GM18520 (cell line): Measurements from ENCODE around the gene ANTKMT.
"Not testable (repeated sequence)": the region's sequence is repeated elsewhere in the genome, so short reads cannot be mapped to it uniquely, and the experiment has no call there.

ENCODE experiments used
- ATAC-seq: cut with Tn5 transposase; IDR thresholded peaks from one replicate; pipeline ENCODE4 v1.9.1; 2021; ENCODE audit not compliant: unreplicated experiment

The ANTKMT gene

DNA sequence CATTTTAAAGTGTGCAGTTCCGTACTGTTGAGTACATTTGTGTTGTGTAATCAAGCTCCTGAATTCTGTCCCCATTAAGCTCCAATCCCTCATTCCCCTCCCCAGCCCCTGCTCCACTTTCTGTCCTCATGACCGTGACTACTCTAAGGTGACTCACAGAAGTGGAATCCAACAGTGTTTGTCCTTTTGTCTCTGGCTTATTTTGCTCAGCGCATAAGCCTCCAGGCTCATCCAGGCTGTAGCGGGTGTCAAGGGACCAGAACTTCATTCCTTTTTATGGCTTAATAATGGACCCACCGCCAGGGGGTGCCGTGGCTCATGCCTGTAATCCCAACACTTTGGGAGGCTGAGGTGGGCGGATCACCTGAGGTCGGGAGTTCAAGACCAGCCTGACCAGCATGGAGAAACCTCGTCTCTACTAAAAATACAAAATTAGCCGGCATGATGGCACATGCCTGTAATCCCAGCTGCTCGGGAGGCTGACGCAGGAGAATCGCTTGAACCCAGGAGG, 8.2 kb upstream of the ANTKMT start:
- ATAC-seq: not testable (repeated sequence)

DNA sequence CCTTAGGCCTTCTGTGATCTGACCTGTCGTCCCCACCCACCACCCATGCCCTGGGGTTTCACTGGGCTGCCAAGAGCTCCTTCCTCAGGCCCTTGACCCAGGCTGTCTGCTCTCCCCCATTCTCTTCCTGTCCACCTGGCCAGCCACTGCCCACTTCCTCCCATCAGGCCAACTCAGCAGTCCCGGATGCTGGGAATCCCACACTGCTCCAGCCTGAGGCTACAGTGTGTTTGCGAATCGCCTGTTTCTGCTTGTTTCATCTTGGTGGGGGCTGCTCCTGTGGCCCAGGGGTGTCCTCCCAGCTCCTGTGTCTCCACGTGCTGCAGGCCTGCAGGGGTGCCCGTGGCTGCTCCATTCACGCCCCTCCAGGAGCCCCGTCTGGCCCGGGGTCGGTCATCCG, 6.9 kb upstream of the ANTKMT start:
- no peak for ATAC-seq

DNA sequence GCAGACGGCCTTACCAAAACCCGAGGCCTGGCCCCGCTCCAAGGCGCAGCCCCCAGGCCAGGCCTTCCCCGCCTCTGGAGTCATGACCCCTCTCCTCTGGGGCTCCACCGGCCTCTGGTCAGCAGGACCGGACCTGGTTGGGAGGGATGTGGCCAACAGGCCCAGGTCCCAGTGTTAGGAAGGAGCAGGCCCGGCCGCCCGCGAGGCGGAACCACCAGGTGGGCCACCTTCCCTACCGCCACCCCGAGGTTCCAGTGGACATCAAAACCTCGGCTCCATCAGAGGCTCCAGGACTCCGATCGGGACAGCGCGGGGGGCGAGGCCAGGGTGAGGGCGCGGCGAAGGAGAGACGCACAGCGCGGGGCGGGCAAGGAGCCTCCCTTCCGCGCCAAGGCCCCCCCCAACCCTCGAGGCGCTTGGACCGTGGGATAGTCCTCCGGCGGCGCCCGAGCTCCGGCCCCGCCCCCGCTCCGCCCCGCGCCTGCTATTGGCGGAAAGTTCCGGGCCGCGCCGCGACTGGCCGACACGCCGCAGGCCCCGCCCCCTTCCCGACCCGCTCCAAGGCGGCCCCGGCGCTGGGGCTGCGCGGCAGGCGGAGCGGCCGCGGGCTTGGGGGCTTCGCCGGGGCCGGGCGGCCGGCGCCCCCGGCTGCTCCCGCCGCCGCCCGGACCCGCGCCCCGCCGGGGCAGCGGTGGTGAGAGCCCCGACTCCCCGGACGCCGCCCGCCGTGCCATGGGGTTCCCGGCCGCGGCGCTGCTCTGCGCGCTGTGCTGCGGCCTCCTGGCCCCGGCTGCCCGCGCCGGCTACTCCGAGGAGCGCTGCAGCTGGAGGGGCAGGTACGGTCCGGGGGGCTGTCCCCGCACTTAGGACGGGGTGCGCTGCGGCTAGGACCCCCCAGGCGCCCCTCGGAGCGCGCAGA, 6.1 kb upstream of the ANTKMT start, which contains the start of gene METRN:
Gene METRN, plus strand, starts transcription at position 561 of the 919 bp plus-strand sequence. Its CDS starts 172 bp downstream, at position 733.
- peak; percentile 59 for ATAC-seq

- ATAC-seq: no peak
Measured at GRCh38 chr16:715477-716199, 5.3 kb upstream of the ANTKMT start.

- ATAC-seq: no peak
Measured at GRCh38 chr16:716200-716568, 4.8 kb upstream of the ANTKMT start.

GRCh38 chr16:716768-717325, 4.1 kb upstream of the ANTKMT start:
- no peak for ATAC-seq

GRCh38 chr16:717450-718245, 3.3 kb upstream of the ANTKMT start:
- ATAC-seq: no peak

DNA sequence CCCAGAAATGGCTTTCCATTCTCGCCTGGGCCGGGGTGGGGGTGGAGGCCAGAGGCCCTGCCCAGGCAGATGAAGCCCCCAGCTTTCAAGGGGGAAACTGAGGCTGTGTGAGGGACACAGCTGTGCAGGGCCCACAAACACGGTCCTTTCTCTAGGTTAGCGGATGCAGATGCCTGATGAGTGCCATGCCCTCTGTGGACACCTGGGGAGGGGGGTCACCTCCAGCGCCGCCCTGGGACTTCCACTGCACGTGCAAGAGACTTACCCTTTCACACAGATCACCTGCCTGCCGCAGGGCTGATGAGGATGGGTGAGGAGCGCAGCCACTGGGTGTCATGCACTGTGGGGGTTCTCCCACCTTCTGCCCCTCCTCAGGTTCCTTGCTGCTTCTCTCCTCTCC, 2.6 kb upstream of the ANTKMT start:
- no peak for ATAC-seq

GRCh38 chr16:718922-719321, 2.0 kb upstream of the ANTKMT start:
- no peak for ATAC-seq

DNA sequence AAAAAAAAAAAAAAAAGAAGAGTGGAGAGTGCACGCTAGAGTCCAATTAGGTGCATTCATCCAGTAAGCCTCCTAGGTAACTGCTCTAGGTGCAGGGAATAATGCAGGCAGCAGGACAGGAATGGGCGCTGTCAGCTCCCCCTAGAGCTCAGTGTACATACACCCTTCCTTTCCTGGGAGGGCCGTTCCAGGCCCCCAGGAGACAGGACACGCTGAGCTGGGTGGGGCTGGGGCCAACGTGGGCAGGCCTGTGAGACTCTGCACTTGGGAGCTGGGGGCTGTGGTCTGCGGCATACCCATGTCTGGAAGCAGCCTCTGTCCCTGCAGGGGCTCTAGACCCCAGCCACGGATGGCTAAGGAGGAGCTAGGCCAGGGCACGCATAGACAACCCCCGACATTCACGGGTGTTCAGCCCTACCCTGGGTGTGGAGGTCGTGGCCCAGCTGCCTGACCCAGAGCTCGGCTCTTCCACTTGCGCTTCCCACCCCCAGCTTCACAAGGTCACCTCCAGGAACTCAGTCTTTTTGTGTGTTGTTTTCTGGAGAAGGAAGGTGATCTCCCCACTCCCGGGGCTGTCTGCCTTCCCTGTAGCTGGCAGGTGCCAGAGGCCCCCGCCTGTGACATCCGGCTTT, 1.0 kb upstream of the ANTKMT start:
- ATAC-seq: no peak

- no peak for ATAC-seq
Measured at GRCh38 chr16:720447-720989, 428 bp upstream of the ANTKMT start.

GRCh38 chr16:721765-722540, 1.0 kb downstream of the ANTKMT start:
- ATAC-seq: no peak

GRCh38 chr16:722835-723633, 2.1 kb downstream of the ANTKMT start:
- no peak for ATAC-seq

GRCh38 chr16:723695-724094, 2.7 kb downstream of the ANTKMT start:
- ATAC-seq: no peak

DNA sequence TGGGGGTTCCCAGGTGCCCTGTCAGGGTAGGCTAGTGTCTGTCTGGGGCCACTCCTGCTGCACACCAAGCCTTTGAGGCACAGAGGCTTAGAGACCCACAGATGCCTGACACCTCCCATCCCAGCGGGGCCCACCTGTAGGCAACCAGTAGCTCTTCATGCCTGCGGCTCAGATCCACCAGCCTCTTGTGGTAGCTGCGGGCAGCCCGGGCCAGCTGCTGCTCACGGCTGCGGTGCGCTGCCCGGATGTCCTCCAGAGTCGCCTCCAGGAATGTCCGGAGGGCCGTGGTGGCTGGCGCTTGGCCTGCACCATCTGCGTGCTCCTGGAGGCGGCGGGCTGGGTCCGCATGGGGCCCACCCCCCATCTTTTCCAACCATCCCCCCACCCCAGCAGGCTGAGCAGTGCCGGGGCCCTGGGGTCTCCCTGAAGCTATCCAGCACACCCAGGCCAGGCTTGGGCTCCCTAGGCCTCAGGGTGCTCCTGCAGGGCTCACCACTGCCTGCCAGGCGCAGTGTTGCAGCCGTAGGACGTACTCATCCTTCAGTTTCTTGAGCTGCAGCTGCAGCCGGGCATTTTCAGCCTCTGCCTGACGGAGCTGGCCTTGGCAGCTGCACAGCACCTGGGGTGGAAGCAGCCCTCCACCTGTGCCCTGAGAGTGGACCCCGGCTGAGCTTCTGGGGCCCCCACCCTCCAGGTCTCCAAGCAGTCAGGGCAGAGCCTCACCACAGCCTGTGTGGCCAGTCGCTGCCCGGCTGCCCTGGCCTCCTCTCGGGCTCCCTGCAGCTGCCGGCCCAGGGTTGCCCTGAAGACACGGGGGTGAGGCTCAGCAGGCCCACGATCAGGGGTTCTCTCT, 3.5 kb downstream of the ANTKMT start:
- ATAC-seq: no peak

DNA sequence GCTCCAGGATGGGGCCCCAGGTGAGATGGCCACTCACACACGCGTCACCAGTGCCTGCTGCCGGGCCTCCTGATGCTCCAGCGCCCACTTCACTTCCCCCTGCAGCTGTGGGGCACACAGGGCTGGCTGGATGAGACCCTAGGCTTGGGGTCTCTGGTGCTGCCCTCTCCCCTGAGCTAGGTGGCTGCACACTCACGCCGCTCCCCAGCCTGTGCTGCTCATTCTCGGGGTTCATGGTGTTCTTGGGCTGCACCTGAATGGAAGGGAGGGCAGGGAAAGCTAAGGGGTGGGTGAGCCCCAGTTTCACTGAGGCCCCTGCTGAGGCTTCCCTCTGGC, 4.1 kb downstream of the ANTKMT start:
- no peak for ATAC-seq

DNA sequence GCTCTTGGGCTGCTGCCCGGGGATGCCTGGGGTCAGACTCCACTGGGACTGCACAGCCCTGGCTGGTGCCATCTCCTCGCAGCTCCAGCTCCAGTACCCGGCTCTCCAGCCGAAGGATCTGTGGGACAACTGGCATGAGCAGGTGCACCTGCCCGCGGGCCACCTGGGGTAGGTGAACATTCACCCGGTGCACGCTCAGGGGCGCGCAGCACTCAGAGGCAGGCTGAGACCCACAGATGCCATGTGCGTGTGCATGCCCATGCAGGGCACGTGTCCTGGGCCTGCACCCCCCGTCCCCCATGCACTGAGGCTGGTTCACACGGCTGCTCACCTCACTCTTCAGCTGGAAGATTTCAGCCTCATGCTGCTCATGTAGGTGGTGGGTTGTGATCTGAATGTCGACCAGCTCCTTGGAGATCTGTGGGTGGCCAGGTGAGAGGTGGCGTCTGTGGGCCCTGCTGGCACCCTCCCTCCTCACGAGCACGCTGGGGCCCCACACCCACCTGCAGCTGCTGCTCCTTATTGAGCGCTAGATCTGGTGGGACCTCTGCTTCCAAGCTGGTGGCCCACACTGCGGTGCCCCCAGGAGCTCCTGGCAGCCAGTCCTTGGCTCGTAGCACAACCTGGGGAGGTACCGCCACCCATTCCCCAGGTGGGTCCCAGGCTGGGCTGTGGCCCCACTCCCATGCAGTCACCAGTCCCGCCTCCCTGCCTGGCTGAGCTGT, 4.7 kb downstream of the ANTKMT start:
- no peak for ATAC-seq
